Upper lobe of right lung (tissue), 1 donor: ENCODE data around the gene TBKBP1. TPM values are rescaled to one million over a fixed set of nuclear protein-coding genes. Genes with fewer than 3 reads are reported as not detected.

Experiments used
- ATAC-seq: fragments of 200-7000 bp; cut with Tn5 transposase; one replicate; pipeline ENCODE4 v1.9.1; 2020; ENCODE audit warnings: mild to moderate bottlenecking, moderate library complexity
- DNase-seq: peaks from one replicate; pipeline ENCODE4 v3.0.0-alpha.2; 2020
- H3K27ac ChIP-seq: fragments of 200-600 bp; one replicate; pipeline ENCODE4 v1.8.0; 2022
- H3K27me3 ChIP-seq: fragments of 200-600 bp; one replicate; pipeline ENCODE4 v1.8.0; 2022; ENCODE audit warnings: mild to moderate bottlenecking
- H3K36me3 ChIP-seq: fragments of 200-600 bp; one replicate; pipeline ENCODE4 v1.8.0; 2022
- H3K4me1 ChIP-seq: fragments of 200-600 bp; one replicate; pipeline ENCODE4 v1.8.0; 2022
- H3K4me3 ChIP-seq: fragments of 200-600 bp; one replicate; pipeline ENCODE4 v1.8.0; 2022; ENCODE audit warnings: mild to moderate bottlenecking
- H3K9me3 ChIP-seq: fragments of 200-600 bp; one replicate; pipeline ENCODE4 v1.8.0; 2022
- intact Hi-C: fragments of 100-400 bp; cut with DNase I; formaldehyde crosslinking; loops from one replicate; pipeline ENCODE4 v1.11.0; 2022
- total RNA-seq: library from RNA; stranded (reverse); fragmentation: NEBNext Ultra II Directional; extraction: Animal tissue kit (Norgen Biotek cat#: 25700); gene quantifications from one replicate; pipeline ENCODE4 v1.2.1, GENCODE V29; 2021
- TF ChIP-seq, protein P1 (sequence below): fragments of 200-600 bp; IDR thresholded peaks from one replicate; pipeline ENCODE4 v1.8.0; 2022; ENCODE audit warnings: antibody characterized with exemption
- donor health status: DM: no; HTN: yes; CAD: no; lungs with severe emphysema.

TBKBP1 gene
- total RNA-seq, 1 donor from 2014 or later, result 14.7 TPM

DNA sequence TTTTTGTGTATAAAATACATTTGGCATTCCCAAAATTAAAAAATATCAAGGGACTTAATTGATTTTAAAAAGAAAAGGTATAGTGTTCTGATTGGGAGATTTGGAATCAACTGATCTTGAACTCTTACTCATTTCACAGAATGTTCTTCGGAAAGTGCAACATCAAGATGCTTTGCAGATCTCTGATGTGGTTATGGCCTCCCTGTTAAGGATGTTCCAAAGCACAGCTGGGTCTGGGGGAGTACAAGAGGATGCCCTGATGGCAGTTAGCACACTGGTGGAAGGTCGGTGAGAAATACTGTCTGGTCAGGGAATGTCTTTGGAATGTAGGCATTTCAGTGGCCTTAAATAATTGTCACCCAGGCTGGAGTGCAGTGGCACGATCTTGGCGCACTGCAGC, 19.5 kb upstream of the TBKBP1 start:
- H3K36me3 ChIP-seq, result peaks cover 100% of the 10 kb centered on the region
- ATAC-seq (no peak), DNase-seq (no peak)
- TF ChIP-seq, protein P1, sequence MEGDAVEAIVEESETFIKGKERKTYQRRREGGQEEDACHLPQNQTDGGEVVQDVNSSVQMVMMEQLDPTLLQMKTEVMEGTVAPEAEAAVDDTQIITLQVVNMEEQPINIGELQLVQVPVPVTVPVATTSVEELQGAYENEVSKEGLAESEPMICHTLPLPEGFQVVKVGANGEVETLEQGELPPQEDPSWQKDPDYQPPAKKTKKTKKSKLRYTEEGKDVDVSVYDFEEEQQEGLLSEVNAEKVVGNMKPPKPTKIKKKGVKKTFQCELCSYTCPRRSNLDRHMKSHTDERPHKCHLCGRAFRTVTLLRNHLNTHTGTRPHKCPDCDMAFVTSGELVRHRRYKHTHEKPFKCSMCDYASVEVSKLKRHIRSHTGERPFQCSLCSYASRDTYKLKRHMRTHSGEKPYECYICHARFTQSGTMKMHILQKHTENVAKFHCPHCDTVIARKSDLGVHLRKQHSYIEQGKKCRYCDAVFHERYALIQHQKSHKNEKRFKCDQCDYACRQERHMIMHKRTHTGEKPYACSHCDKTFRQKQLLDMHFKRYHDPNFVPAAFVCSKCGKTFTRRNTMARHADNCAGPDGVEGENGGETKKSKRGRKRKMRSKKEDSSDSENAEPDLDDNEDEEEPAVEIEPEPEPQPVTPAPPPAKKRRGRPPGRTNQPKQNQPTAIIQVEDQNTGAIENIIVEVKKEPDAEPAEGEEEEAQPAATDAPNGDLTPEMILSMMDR, result no peak
- intact Hi-C loops, result no loop called here
- no peaks in the 10 kb centered on the region for H3K4me1 ChIP-seq
- no peaks in the 10 kb centered on the region for H3K9me3 ChIP-seq
- no peak overlapping the region for H3K4me3 ChIP-seq
- no peak overlapping the region for H3K27ac ChIP-seq
- H3K27me3 ChIP-seq, result no peaks in the 10 kb centered on the region

DNA sequence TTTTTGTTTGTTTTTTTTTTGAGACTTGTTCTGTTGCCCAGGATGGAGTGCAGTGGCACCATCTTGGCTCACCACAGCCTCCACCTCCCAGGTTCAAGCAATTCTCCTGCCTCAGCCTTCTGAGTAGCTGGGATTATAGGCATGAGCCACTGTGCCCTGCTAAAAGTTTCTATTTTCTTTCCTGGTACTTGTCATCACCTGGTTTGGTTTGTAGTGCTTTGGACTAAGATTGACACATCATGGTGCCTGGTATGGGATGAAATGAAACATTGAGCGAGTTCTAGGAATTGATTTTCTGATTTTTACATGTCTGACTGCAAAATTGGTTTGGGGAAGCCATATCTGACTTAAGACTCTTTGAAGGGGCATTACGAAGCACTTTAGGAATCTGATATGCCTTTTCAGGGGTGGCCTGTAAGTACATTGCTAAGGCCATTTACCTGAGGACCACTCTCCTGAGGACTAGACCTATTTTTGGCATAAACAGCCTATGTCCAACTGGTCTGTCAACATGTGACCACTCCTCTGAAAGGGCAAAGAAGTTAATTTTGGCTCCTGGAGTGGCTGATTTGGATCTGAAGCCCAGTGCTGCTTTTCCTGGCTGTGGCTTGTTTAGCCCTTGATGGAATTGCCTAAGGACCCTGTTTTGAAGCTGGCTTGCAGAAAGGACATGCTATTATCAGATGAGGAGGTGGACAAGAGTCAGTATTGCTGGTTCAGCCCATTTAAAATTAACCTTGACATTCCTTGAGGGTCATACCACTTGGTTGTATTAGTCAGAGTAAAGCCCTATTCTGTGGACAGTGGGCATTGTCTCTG, 18.4 kb upstream of the TBKBP1 start:
- Histone ChIP-seq H3K4me1 (no peaks in the 10 kb centered on the region), H3K27ac (no peak overlapping the region), H3K9me3 (no peaks in the 10 kb centered on the region), H3K36me3 (peaks cover 100% of the 10 kb centered on the region), H3K27me3 (no peaks in the 10 kb centered on the region), H3K4me3 (no peak overlapping the region)
- TF ChIP-seq, protein P1, result no peak
- no peak for ATAC-seq
- DNase-seq, result no peak
- intact Hi-C loops, result no loop called here

DNA sequence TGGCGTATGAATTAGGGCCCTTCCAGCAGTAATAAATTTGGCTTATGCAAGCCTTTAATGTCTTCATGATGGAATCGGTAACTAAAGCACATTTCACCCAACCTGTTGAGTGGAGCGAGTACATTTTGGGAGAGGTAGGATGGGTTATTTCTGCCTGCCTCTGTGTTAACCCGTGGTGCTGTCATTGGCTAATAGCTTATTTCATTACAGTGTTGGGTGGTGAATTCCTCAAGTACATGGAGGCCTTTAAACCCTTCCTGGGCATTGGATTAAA, 17.8 kb upstream of the TBKBP1 start:
- no peaks in the 10 kb centered on the region for H3K4me1 ChIP-seq
- H3K4me3 ChIP-seq, result no peak overlapping the region
- H3K36me3 ChIP-seq, result peaks cover 100% of the 10 kb centered on the region
- H3K27me3 ChIP-seq, result no peaks in the 10 kb centered on the region
- no peaks in the 10 kb centered on the region for H3K9me3 ChIP-seq
- intact Hi-C loops, result no loop called here
- DNase-seq, result no peak
- ATAC-seq, result no peak
- no peak overlapping the region for H3K27ac ChIP-seq
- TF ChIP-seq, protein P1, result no peak

DNA sequence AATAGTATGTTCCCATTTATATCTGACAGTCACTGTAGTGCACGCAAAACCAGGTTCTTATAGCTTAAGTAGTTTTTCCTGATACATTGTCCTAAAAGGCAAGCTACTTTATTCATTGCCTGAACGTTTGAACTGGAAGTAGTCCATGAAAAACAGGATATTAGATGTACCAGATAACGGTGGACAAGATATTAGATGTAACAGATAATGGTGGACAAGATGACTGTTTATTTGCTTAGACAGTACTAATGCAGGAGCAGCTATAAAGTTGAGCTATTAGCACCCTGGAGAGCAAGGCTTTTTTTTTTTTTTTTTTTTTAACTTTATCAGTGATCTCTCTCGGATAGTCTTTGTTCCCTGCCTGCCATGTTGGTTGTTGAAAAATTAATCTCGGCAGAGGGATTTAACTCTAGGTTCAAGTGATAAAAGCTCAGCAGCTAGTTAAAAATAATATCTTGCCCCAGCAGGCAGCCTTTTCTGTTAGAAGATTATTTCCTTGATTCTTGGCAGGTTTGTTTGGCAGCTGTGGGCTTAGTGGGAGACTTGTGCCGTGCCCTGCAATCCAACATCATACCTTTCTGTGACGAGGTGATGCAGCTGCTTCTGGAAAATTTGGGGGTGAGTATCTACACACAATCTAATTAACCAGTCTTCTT, 17.3 kb upstream of the TBKBP1 start:
- ATAC-seq (no peak), DNase-seq (no peak)
- no peaks in the 10 kb centered on the region for H3K4me1 ChIP-seq
- H3K4me3 ChIP-seq, result no peak overlapping the region
- H3K27ac ChIP-seq, result no peak overlapping the region
- TF ChIP-seq, protein P1, result no peak
- H3K9me3 ChIP-seq, result no peaks in the 10 kb centered on the region
- intact Hi-C loops, result no loop called here
- peaks cover 100% of the 10 kb centered on the region for H3K36me3 ChIP-seq
- H3K27me3 ChIP-seq, result no peaks in the 10 kb centered on the region

DNA sequence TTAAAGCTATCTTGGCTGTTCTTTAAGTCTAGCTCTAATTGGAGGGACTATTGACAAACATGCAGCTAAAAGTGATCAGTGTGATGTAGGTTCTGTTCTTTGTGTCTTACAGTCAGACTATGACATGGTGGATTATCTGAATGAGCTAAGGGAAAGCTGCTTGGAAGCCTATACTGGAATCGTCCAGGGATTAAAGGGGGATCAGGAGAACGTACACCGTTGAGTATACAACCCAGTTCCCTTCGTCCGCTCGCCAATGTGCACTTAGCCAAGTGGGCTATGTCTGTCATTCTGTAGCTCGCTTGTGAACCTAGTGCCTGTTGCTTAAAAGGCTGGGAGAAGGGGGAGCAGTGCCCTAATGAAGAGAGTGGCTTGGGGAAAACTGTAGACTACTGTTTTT, 15.8 kb upstream of the TBKBP1 start:
- H3K27me3 ChIP-seq, result no peaks in the 10 kb centered on the region
- no peak for DNase-seq
- H3K27ac ChIP-seq, result no peak overlapping the region
- intact Hi-C loops, result no loop called here
- no peak for ATAC-seq
- TF ChIP-seq, protein P1, result no peak
- no peaks in the 10 kb centered on the region for H3K9me3 ChIP-seq
- H3K4me3 ChIP-seq, result no peak overlapping the region
- H3K36me3 ChIP-seq, result peaks cover 100% of the 10 kb centered on the region
- no peaks in the 10 kb centered on the region for H3K4me1 ChIP-seq
